22Rv1 (cell line): ENCODE results near the gene AKNA.

Experiments used
- CTCF ChIP-seq: fragments of 450-650 bp; IDR thresholded peaks from 2 replicates; pipeline ENCODE4 v1.5.1; 2017; ENCODE audit warnings: mild to moderate bottlenecking
- ZFX ChIP-seq: fragments of 450-650 bp; IDR thresholded peaks from 2 replicates; pipeline ENCODE4 v1.6.1; 2017; ENCODE audit warnings: antibody characterized with exemption, borderline replicate concordance

GRCh38 chr9:114394523-114395333 is 6.9 kb upstream of the AKNA start:
- TF ChIP-seq CTCF = no peak
- no peak for TF ChIP-seq ZFX
